Prostate gland (tissue), 2 donors: Measurements from ENCODE around the gene KCNIP2.

Source experiments
- POLR2AphosphoS5 ChIP-seq: sonication (generic); formaldehyde crosslinking; IDR thresholded peaks from one replicate; pipeline ENCODE4 v1.6.1; 2017; ENCODE audit warnings: antibody characterized with exemption
- TF ChIP-seq, protein P1 (sequence below), 4 experiments: fragments of 200-600 bp in 2 of 4; fragments of 450-650 bp in 2 of 4; sonication (generic) in 2 of 4; IDR thresholded peaks; 1 replicate in 3 of 4; 2 replicates in 1 of 4; pipeline ENCODE4 v1.5.1; 2016 to 2019; ENCODE audit warnings: antibody characterized with exemption in 4 of 4, mild to moderate bottlenecking in 2 of 4, moderate library complexity in 2 of 4

DNA sequence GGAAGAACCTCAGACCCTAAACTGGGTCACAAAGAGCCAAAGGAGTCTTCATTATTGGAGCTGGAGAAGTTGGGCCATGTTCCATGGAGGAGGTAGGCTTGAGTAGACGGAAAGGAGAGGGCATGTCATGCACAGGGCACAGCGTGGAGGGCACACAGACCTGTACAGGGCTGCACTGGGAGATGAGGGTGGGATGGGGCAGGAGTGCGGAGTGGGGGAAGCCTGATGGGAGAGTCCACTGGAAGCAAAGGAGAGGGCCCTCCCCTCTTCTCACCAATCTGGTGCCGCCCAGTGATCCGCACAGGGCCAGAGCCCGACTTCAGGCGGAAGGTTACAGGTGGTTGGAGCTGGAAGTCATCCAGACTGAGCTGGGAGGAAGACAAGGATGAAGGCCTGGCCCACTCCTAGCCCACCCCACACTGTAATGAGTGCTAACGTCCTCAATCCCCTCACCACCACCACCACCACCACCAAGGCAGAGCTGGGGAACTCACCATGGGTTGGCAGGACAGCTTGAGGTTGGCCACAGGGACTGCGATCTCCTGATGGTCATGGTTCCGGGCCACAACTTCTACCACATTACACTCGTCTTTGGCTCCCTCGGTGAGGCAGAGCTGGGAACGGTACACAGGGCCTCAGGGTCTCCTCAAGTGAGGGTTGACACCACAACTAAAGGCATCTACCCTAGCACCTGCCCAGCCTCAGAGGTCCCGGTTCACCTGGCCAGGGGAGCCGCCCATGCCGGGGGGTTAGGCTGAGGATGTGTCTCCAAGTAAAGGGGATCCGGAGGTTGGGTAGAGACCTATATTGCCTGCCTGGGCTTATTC, 61.4 kb downstream of the KCNIP2 start:
- TF ChIP-seq, protein P1, sequence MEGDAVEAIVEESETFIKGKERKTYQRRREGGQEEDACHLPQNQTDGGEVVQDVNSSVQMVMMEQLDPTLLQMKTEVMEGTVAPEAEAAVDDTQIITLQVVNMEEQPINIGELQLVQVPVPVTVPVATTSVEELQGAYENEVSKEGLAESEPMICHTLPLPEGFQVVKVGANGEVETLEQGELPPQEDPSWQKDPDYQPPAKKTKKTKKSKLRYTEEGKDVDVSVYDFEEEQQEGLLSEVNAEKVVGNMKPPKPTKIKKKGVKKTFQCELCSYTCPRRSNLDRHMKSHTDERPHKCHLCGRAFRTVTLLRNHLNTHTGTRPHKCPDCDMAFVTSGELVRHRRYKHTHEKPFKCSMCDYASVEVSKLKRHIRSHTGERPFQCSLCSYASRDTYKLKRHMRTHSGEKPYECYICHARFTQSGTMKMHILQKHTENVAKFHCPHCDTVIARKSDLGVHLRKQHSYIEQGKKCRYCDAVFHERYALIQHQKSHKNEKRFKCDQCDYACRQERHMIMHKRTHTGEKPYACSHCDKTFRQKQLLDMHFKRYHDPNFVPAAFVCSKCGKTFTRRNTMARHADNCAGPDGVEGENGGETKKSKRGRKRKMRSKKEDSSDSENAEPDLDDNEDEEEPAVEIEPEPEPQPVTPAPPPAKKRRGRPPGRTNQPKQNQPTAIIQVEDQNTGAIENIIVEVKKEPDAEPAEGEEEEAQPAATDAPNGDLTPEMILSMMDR (IDR thresholded peaks at IDR 0.05) = no peak
- TF ChIP-seq POLR2AphosphoS5 = no peak
